LNCaP clone FGC (cell line): Measurements from ENCODE around the gene DHX58.

Experiments
- DNase-seq: peaks from one replicate; pipeline ENCODE4 v3.0.0-alpha.2; 2011; ENCODE audit warnings: low read depth
- H3K4me3 ChIP-seq: 2 replicates; pipeline ENCODE4 v1.5.1; 2011; ENCODE audit warnings: mild to moderate bottlenecking, low read depth, low read length, control low read depth
- CTCF ChIP-seq: IDR thresholded peaks from 2 replicates; pipeline ENCODE4 v1.5.1; 2012; ENCODE audit warnings: mild to moderate bottlenecking; ENCODE audit not compliant: control insufficient read depth, insufficient read depth; ENCODE audit errors: extremely low read depth

DHX58 gene

GRCh38 chr17:42078396-42079043 lies 34.0 kb downstream of the DHX58 start:
- no peak for DNase-seq

GRCh38 chr17:42077755-42078154 lies 34.8 kb downstream of the DHX58 start:
- TF ChIP-seq CTCF, result no peak
- no peak for DNase-seq
- no peak overlapping the region for H3K4me3 ChIP-seq

More at GRCh38 chr17:42078396-42079043, 34.0 kb downstream of the DHX58 start:
- no peak overlapping the region for H3K4me3 ChIP-seq
- no peak for TF ChIP-seq CTCF

- DNase-seq, result no peak
- no peak overlapping the region for H3K4me3 ChIP-seq
- TF ChIP-seq CTCF, result no peak
Observed at GRCh38 chr17:42076797-42077559, 35.5 kb downstream of the DHX58 start.

GRCh38 chr17:42075789-42076188 lies 36.7 kb downstream of the DHX58 start:
- no peak for TF ChIP-seq CTCF
- no peak for DNase-seq
- H3K4me3 ChIP-seq, result no peak overlapping the region

- no peak for DNase-seq
Observed at GRCh38 chr17:42072323-42073187, 40.0 kb downstream of the DHX58 start.

GRCh38 chr17:42071810-42072209 lies 40.7 kb downstream of the DHX58 start:
- no peak for DNase-seq
- no peak overlapping the region for H3K4me3 ChIP-seq
- no peak for TF ChIP-seq CTCF

More at GRCh38 chr17:42072323-42073187, 40.0 kb downstream of the DHX58 start:
- H3K4me3 ChIP-seq, result no peak overlapping the region
- no peak for TF ChIP-seq CTCF
